WTC11 (cell line): ENCODE data around the gene ANAPC10. TPM values are rescaled to one million over a fixed set of nuclear protein-coding genes. Genes with fewer than 3 reads are reported as not detected.

Source experiments
- ATAC-seq: fragments of 200-7000 bp; cut with Tn5 transposase; 2 replicates; pipeline ENCODE4 v1.10.0; 2021; ENCODE audit warnings: mild to moderate bottlenecking, moderate library complexity
- CTCF ChIA-PET: fragments of 300-600 bp; sonication (Branson Sonifier 250); formaldehyde crosslinking; loops from one replicate; lab custom pipeline; 2021; ENCODE audit warnings: antibody characterized with exemption; lab: Charles Lee
- POLR2A ChIA-PET: fragments of 350-600 bp; sonication (Branson Sonifier 250); formaldehyde crosslinking; loops from one replicate; lab custom pipeline; 2021; ENCODE audit warnings: antibody characterized with exemption; lab: Charles Lee
- DNase-seq: peaks from one replicate; pipeline ENCODE4 v3.0.0; 2021; ENCODE audit warnings: low spot score
- H3K27ac Mint-ChIP-seq: 2 replicates; pipeline ENCODE4 v1.8.0; 2021; ENCODE audit warnings: mixed read lengths
- H3K27me3 Mint-ChIP-seq: 2 replicates; pipeline ENCODE4 v1.8.0; 2021; ENCODE audit warnings: low read depth, mild to moderate bottlenecking, moderate library complexity, mixed read lengths
- H3K36me3 Mint-ChIP-seq: 2 replicates; pipeline ENCODE4 v1.8.0; 2021; ENCODE audit warnings: mixed read lengths
- H3K4me1 Mint-ChIP-seq: 2 replicates; pipeline ENCODE4 v1.8.0; 2022; ENCODE audit warnings: mixed read lengths
- H3K4me3 Mint-ChIP-seq: 2 replicates; pipeline ENCODE4 v1.8.0; 2021; ENCODE audit warnings: mild to moderate bottlenecking, moderate library complexity, mixed read lengths
- H3K9me3 Mint-ChIP-seq: 2 replicates; pipeline ENCODE4 v1.8.0; 2021; ENCODE audit warnings: mixed read lengths
- FOXP1 ChIP-seq: sonication (generic); formaldehyde crosslinking; IDR thresholded peaks from 2 replicates; pipeline ENCODE4 v1.8.0; 2022; ENCODE audit warnings: missing genetic modification reagents, mild to moderate bottlenecking, moderate library complexity, borderline replicate concordance
- GRHL2 ChIP-seq: fragments of 250-450 bp; sonication (Bioruptor Pico); IDR thresholded peaks from 2 replicates; pipeline ENCODE4 v1.8.0; 2022; ENCODE audit warnings: mild to moderate bottlenecking, moderate library complexity; ENCODE audit not compliant: insufficient replicate concordance, severe bottlenecking
- GTF2I ChIP-seq: fragments of 250-450 bp; sonication (Bioruptor Pico); conservative IDR thresholded peaks from 2 replicates; pipeline ENCODE4 v1.4.0; 2021; ENCODE audit warnings: mild to moderate bottlenecking
- IRF2 ChIP-seq: sonication (generic); formaldehyde crosslinking; IDR thresholded peaks from 2 replicates; pipeline ENCODE4 v1.8.0; 2022; ENCODE audit warnings: low read depth, missing genetic modification reagents, borderline replicate concordance
- JUN ChIP-seq: sonication (generic); formaldehyde crosslinking; IDR thresholded peaks from 2 replicates; pipeline ENCODE4 v1.8.0; 2023; ENCODE audit warnings: mild to moderate bottlenecking, missing genetic modification reagents
- MXD4 ChIP-seq: fragments of 250-450 bp; sonication (Bioruptor Pico); IDR thresholded peaks from 2 replicates; pipeline ENCODE4 v1.8.0; 2021; ENCODE audit warnings: mild to moderate bottlenecking, moderate library complexity, borderline replicate concordance
- MYBL2 ChIP-seq: sonication (generic); formaldehyde crosslinking; IDR thresholded peaks from 2 replicates; pipeline ENCODE4 v1.8.1; 2023; ENCODE audit warnings: mild to moderate bottlenecking, moderate library complexity, missing genetic modification reagents
- NR2C2 ChIP-seq: sonication (generic); formaldehyde crosslinking; IDR thresholded peaks from 2 replicates; pipeline ENCODE4 v1.8.0; 2022; ENCODE audit warnings: mild to moderate bottlenecking, missing genetic modification reagents
- RELA ChIP-seq: sonication (generic); formaldehyde crosslinking; IDR thresholded peaks from 2 replicates; pipeline ENCODE4 v1.8.1; 2022; ENCODE audit warnings: missing genetic modification reagents, mild to moderate bottlenecking, borderline replicate concordance
- RORB ChIP-seq: fragments of 250-450 bp; sonication (Bioruptor Pico); IDR thresholded peaks from 2 replicates; pipeline ENCODE4 v1.9.0; 2021; ENCODE audit warnings: mild to moderate bottlenecking
- ZNF317 ChIP-seq: sonication (generic); formaldehyde crosslinking; IDR thresholded peaks from 2 replicates; pipeline ENCODE4 v1.8.1; 2023; ENCODE audit warnings: low read depth, mild to moderate bottlenecking, moderate library complexity, missing genetic modification reagents, borderline replicate concordance
- ZNF396 ChIP-seq: fragments of 250-450 bp; sonication (Bioruptor Pico); IDR thresholded peaks from 2 replicates; pipeline ENCODE4 v1.8.0; 2021; ENCODE audit warnings: mild to moderate bottlenecking, moderate library complexity, borderline replicate concordance
- ZNF423 ChIP-seq: fragments of 250-450 bp; sonication (Bioruptor Pico); IDR thresholded peaks from 2 replicates; pipeline ENCODE4 v2.1.2; 2022; ENCODE audit warnings: mild to moderate bottlenecking, moderate library complexity
- total RNA-seq: library from RNA; stranded (reverse); gene quantifications from 3 replicates; pipeline ENCODE4 v1.2.3, GENCODE V29; 2021
- TF ChIP-seq, protein P1 (sequence below): sonication (generic); formaldehyde crosslinking; IDR thresholded peaks from 2 replicates; pipeline ENCODE4 v1.8.0; 2022; ENCODE audit warnings: mild to moderate bottlenecking, missing genetic modification reagents
- TF ChIP-seq, protein P2 (sequence below): sonication (generic); formaldehyde crosslinking; IDR thresholded peaks from 2 replicates; pipeline ENCODE4 v1.8.0; 2023; ENCODE audit warnings: mild to moderate bottlenecking, missing genetic modification reagents
- TF ChIP-seq, protein P3 (sequence below): sonication (generic); formaldehyde crosslinking; IDR thresholded peaks from 2 replicates; pipeline ENCODE4 v1.8.0; 2023; ENCODE audit warnings: missing genetic modification reagents
- TF ChIP-seq, protein P4 (sequence below): sonication (generic); formaldehyde crosslinking; IDR thresholded peaks from 2 replicates; pipeline ENCODE4 v1.8.1; 2023; ENCODE audit warnings: mild to moderate bottlenecking, missing genetic modification reagents, borderline replicate concordance
- TF ChIP-seq, protein P5 (sequence below): fragments of 200-600 bp; IDR thresholded peaks from 2 replicates; pipeline ENCODE4 v1.8.0; 2022; ENCODE audit warnings: antibody characterized with exemption
- TF ChIP-seq, protein P6 (sequence below): sonication (generic); formaldehyde crosslinking; IDR thresholded peaks from 2 replicates; pipeline ENCODE4 v1.8.1; 2022; ENCODE audit warnings: low read depth, missing genetic modification reagents, borderline replicate concordance
- TF ChIP-seq, protein P7 (sequence below): sonication (generic); formaldehyde crosslinking; IDR thresholded peaks from 2 replicates; pipeline ENCODE4 v1.8.1; 2023; ENCODE audit warnings: mild to moderate bottlenecking, moderate library complexity, missing genetic modification reagents

The ANAPC10 gene
- total RNA-seq, 1 experiment from 2014 or later, result 18.2 TPM

DNA sequence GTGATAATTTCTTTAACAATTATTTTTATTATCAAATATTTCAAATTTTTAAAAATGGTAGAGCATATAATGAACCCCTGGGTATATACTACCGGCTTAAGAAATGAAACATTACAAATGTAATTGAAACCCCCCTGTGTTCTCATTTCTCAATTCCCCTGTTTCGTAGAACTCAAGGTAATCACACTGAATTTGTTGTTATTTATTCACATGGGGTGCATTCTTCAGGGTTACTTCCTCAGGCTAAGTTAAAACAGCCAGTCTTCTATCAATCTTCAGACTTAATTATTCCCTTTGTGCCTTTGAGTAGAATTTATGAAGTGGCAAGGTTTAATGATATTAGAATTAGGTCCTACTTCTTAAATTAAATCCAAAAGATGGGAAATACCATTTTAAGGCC is 128.2 kb downstream of the ANAPC10 start (continued):
- TF ChIP-seq GTF2I (CRISPR knock-in tag), result no peak
- no peak for TF ChIP-seq FOXP1
- no peak for TF ChIP-seq ZNF423
- no peak for TF ChIP-seq MYBL2 (CRISPR knock-in tag)
- TF ChIP-seq ZNF317 (CRISPR knock-in tag), result no peak

DNA sequence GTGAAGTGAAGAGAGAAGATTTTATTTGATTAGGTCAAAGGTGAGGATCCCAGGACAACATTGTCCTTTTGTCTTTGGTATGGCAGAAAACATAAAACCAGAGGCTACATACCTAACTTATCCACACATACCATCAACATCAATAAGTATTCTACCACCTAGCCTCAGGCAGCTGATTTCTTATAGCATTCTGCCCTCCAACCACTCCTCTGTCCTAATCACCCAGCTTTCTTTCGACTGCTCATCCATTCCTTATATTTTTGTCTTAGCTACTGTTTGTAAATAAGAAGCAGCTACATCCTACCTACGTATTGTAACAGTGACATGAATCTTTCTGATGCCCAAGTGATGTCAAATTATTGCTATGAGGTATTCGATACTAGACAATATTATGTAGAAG is 129.4 kb downstream of the ANAPC10 start:
- ATAC-seq (no peak), DNase-seq (no peak)
- Mint-ChIP-seq H3K9me3 (peaks cover 3% of the 10 kb centered on the region; the same call in 1 of the 2 replicates), H3K4me1 (no peaks in the 10 kb centered on the region), H3K36me3 (no peaks in the 10 kb centered on the region), H3K27ac (no peak overlapping the region), H3K27me3 (no peaks in the 10 kb centered on the region), H3K4me3 (no peak overlapping the region)
- ChIA-PET POLR2A (no interaction called here), CTCF (no interaction called here)
- TF ChIP-seq, protein P1, sequence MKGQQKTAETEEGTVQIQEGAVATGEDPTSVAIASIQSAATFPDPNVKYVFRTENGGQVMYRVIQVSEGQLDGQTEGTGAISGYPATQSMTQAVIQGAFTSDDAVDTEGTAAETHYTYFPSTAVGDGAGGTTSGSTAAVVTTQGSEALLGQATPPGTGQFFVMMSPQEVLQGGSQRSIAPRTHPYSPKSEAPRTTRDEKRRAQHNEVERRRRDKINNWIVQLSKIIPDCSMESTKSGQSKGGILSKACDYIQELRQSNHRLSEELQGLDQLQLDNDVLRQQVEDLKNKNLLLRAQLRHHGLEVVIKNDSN (CRISPR knock-in tag), result no peak
- no peak for TF ChIP-seq RORB
- TF ChIP-seq, protein P2, sequence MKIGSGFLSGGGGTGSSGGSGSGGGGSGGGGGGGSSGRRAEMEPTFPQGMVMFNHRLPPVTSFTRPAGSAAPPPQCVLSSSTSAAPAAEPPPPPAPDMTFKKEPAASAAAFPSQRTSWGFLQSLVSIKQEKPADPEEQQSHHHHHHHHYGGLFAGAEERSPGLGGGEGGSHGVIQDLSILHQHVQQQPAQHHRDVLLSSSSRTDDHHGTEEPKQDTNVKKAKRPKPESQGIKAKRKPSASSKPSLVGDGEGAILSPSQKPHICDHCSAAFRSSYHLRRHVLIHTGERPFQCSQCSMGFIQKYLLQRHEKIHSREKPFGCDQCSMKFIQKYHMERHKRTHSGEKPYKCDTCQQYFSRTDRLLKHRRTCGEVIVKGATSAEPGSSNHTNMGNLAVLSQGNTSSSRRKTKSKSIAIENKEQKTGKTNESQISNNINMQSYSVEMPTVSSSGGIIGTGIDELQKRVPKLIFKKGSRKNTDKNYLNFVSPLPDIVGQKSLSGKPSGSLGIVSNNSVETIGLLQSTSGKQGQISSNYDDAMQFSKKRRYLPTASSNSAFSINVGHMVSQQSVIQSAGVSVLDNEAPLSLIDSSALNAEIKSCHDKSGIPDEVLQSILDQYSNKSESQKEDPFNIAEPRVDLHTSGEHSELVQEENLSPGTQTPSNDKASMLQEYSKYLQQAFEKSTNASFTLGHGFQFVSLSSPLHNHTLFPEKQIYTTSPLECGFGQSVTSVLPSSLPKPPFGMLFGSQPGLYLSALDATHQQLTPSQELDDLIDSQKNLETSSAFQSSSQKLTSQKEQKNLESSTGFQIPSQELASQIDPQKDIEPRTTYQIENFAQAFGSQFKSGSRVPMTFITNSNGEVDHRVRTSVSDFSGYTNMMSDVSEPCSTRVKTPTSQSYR (CRISPR knock-in tag), result no peak
- TF ChIP-seq, protein P3, sequence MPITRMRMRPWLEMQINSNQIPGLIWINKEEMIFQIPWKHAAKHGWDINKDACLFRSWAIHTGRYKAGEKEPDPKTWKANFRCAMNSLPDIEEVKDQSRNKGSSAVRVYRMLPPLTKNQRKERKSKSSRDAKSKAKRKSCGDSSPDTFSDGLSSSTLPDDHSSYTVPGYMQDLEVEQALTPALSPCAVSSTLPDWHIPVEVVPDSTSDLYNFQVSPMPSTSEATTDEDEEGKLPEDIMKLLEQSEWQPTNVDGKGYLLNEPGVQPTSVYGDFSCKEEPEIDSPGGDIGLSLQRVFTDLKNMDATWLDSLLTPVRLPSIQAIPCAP (CRISPR knock-in tag), result no peak
- TF ChIP-seq RELA (CRISPR knock-in tag), result no peak
- TF ChIP-seq, protein P4, sequence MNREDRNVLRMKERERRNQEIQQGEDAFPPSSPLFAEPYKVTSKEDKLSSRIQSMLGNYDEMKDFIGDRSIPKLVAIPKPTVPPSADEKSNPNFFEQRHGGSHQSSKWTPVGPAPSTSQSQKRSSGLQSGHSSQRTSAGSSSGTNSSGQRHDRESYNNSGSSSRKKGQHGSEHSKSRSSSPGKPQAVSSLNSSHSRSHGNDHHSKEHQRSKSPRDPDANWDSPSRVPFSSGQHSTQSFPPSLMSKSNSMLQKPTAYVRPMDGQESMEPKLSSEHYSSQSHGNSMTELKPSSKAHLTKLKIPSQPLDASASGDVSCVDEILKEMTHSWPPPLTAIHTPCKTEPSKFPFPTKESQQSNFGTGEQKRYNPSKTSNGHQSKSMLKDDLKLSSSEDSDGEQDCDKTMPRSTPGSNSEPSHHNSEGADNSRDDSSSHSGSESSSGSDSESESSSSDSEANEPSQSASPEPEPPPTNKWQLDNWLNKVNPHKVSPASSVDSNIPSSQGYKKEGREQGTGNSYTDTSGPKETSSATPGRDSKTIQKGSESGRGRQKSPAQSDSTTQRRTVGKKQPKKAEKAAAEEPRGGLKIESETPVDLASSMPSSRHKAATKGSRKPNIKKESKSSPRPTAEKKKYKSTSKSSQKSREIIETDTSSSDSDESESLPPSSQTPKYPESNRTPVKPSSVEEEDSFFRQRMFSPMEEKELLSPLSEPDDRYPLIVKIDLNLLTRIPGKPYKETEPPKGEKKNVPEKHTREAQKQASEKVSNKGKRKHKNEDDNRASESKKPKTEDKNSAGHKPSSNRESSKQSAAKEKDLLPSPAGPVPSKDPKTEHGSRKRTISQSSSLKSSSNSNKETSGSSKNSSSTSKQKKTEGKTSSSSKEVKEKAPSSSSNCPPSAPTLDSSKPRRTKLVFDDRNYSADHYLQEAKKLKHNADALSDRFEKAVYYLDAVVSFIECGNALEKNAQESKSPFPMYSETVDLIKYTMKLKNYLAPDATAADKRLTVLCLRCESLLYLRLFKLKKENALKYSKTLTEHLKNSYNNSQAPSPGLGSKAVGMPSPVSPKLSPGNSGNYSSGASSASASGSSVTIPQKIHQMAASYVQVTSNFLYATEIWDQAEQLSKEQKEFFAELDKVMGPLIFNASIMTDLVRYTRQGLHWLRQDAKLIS (CRISPR knock-in tag), result no peak
- TF ChIP-seq MXD4 (CRISPR knock-in tag), result no peak
- TF ChIP-seq IRF2 (CRISPR knock-in tag), result no peak
- TF ChIP-seq, protein P5, sequence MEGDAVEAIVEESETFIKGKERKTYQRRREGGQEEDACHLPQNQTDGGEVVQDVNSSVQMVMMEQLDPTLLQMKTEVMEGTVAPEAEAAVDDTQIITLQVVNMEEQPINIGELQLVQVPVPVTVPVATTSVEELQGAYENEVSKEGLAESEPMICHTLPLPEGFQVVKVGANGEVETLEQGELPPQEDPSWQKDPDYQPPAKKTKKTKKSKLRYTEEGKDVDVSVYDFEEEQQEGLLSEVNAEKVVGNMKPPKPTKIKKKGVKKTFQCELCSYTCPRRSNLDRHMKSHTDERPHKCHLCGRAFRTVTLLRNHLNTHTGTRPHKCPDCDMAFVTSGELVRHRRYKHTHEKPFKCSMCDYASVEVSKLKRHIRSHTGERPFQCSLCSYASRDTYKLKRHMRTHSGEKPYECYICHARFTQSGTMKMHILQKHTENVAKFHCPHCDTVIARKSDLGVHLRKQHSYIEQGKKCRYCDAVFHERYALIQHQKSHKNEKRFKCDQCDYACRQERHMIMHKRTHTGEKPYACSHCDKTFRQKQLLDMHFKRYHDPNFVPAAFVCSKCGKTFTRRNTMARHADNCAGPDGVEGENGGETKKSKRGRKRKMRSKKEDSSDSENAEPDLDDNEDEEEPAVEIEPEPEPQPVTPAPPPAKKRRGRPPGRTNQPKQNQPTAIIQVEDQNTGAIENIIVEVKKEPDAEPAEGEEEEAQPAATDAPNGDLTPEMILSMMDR, result no peak
- no peak for TF ChIP-seq ZNF396 (CRISPR knock-in tag)
- TF ChIP-seq, protein P6, sequence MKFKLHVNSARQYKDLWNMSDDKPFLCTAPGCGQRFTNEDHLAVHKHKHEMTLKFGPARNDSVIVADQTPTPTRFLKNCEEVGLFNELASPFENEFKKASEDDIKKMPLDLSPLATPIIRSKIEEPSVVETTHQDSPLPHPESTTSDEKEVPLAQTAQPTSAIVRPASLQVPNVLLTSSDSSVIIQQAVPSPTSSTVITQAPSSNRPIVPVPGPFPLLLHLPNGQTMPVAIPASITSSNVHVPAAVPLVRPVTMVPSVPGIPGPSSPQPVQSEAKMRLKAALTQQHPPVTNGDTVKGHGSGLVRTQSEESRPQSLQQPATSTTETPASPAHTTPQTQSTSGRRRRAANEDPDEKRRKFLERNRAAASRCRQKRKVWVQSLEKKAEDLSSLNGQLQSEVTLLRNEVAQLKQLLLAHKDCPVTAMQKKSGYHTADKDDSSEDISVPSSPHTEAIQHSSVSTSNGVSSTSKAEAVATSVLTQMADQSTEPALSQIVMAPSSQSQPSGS (CRISPR knock-in tag), result no peak
- TF ChIP-seq NR2C2, result no peak
- TF ChIP-seq, protein P7, sequence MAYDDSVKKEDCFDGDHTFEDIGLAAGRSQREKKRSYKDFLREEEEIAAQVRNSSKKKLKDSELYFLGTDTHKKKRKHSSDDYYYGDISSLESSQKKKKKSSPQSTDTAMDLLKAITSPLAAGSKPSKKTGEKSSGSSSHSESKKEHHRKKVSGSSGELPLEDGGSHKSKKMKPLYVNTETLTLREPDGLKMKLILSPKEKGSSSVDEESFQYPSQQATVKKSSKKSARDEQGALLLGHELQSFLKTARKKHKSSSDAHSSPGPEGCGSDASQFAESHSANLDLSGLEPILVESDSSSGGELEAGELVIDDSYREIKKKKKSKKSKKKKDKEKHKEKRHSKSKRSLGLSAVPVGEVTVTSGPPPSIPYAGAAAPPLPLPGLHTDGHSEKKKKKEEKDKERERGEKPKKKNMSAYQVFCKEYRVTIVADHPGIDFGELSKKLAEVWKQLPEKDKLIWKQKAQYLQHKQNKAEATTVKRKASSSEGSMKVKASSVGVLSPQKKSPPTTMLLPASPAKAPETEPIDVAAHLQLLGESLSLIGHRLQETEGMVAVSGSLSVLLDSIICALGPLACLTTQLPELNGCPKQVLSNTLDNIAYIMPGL (CRISPR knock-in tag), result no peak
- no peak for TF ChIP-seq GRHL2
- TF ChIP-seq JUN, result no peak
